Activated CD8-positive, alpha-beta memory T cell treated with anti-CD3 and anti-CD28 coated beads, Interleukin-2, amount 10 ng/mL, durations not matched to agents 7 days and 5 days (primary cell): ENCODE data around the gene HTR3A. TPM values are rescaled to one million over a fixed set of nuclear protein-coding genes. Genes with fewer than 3 reads are reported as not detected.

Source experiments
- ATAC-seq: fragments of 150-1000 bp; cut with Tn5 transposase; one replicate; pipeline ENCODE4 v1.10.0; 2021; ENCODE audit warnings: moderate library complexity
- CTCF ChIA-PET: fragments of 350-600 bp; sonication (Branson Sonifier 250); formaldehyde crosslinking; loops from one replicate; lab custom pipeline; 2021; ENCODE audit warnings: antibody characterized with exemption; lab: Charles Lee
- DNase-seq: peaks from one replicate; pipeline ENCODE4 v3.0.0-alpha.2; 2020
- H3K27ac Mint-ChIP-seq: one replicate; pipeline ENCODE4 v1.8.0; 2021; ENCODE audit warnings: mild to moderate bottlenecking, mixed read lengths
- H3K27me3 Mint-ChIP-seq: one replicate; pipeline ENCODE4 v1.8.0; 2021; ENCODE audit warnings: mixed read lengths
- H3K36me3 Mint-ChIP-seq: one replicate; pipeline ENCODE4 v1.8.0; 2021; ENCODE audit warnings: mild to moderate bottlenecking, mixed read lengths
- H3K4me1 Mint-ChIP-seq: one replicate; pipeline ENCODE4 v1.8.0; 2021; ENCODE audit warnings: mixed read lengths
- H3K4me3 Mint-ChIP-seq: one replicate; pipeline ENCODE4 v1.8.0; 2021; ENCODE audit warnings: mild to moderate bottlenecking, moderate library complexity, mixed read lengths
- H3K9me3 Mint-ChIP-seq: one replicate; pipeline ENCODE4 v1.8.0; 2022; ENCODE audit warnings: low read depth, mixed read lengths
- total RNA-seq, 2 experiments: library from RNA; stranded (reverse); gene quantifications; one replicate each; pipeline ENCODE4 v1.2.3, GENCODE V29; 2021

The HTR3A gene
- total RNA-seq, 2 experiments from 2014 or later, result not detected

- no peaks in the 10 kb centered on the region for H3K36me3 Mint-ChIP-seq
- H3K27ac Mint-ChIP-seq, result no peak overlapping the region
- H3K27me3 Mint-ChIP-seq, result peaks cover 37% of the 10 kb centered on the region
- no peak for DNase-seq
- no peak for ATAC-seq
- H3K4me3 Mint-ChIP-seq, result no peak overlapping the region
- H3K9me3 Mint-ChIP-seq, result no peaks in the 10 kb centered on the region
- peaks cover 3% of the 10 kb centered on the region for H3K4me1 Mint-ChIP-seq
- CTCF ChIA-PET, result interaction anchor here (1.4 to 9.1 kb wide), 2 partner anchors 99 to 230 kb away, joined by 4 to 99 read pairs; no protein-coding TSS in a partner anchor
These were observed 58.2 kb downstream of the HTR3A start for GRCh38 chr11:114033066-114033465.

DNA sequence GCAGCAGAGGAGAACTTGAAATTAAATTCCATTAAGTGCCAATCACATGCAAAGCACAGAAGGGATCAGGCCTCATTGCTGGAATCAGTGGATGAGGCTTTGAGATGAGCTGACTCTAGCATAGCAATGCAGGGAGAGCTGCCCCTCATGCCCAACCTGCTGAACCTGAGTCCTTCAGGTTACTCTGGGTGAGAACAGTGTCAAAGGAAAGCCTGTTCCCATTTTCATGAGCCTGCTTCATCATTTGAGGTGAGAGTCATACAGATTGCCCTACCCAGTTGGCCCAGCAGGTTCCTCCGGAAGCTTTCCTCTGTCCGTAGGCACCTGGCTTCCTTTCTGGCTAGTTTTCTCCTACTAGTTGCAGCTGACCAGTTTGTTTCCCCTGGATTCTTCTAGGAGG is 58.7 kb downstream of the HTR3A start:
- Mint-ChIP-seq H3K27ac (no peak overlapping the region), H3K4me3 (no peak overlapping the region), H3K36me3 (no peaks in the 10 kb centered on the region), H3K27me3 (peaks cover 32% of the 10 kb centered on the region), H3K9me3 (no peaks in the 10 kb centered on the region), H3K4me1 (peaks cover 3% of the 10 kb centered on the region)
- DNase-seq (no peak), ATAC-seq (no peak)
- CTCF ChIA-PET, result interaction anchor here (1.4 to 9.1 kb wide), 2 partner anchors 98 to 229 kb away, joined by 4 to 99 read pairs; no protein-coding TSS in a partner anchor

GRCh38 chr11:114034956-114035355 is 60.0 kb downstream of the HTR3A start:
- Mint-ChIP-seq H3K27me3 (peaks cover 29% of the 10 kb centered on the region), H3K4me3 (no peak overlapping the region), H3K27ac (no peak overlapping the region), H3K36me3 (no peaks in the 10 kb centered on the region), H3K4me1 (peaks cover 3% of the 10 kb centered on the region), H3K9me3 (no peaks in the 10 kb centered on the region)
- ATAC-seq, result no peak
- CTCF ChIA-PET, result interaction anchor here (0.8 to 9.1 kb wide), 7 partner anchors 10 to 228 kb away, joined by 3 to 99 read pairs (median 5); no protein-coding TSS in a partner anchor
- no peak for DNase-seq

DNA sequence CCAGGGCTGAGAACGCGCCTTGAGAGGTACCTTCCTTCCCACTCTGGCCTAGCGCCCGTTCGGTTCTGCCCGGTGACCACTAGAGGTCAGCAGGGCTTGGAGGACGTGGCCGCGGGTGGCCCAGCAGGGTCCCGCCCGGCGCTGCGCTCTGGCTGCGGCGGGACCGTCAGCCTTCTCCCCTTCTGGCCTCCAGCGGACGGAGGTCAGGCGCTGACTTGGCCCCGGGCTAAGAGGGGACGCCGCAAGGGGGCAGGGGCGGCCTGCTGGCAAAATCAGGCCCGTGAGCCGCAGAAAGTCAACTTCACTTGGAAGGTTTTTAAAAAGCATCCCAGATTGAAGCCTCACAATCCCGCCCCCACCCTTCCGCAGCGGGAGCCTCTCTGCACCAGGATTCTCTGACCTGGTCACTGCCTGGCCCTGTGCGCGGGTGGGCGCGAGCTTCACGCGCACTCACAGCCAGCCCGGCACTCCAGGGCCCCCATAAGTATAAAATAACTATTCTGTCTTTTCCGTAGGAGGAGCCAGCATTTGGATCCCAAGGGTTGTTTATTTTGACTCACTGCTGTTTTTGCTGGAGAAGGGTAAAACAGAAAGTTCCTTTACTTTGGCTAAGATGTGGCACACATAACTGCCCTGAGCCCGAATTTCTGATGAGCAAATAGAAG is 61.4 kb downstream of the HTR3A start:
- ATAC-seq, result peak; percentile 81
- Mint-ChIP-seq H3K27ac (no peak overlapping the region), H3K4me3 (no peak overlapping the region), H3K36me3 (no peaks in the 10 kb centered on the region), H3K27me3 (peaks cover 25% of the 10 kb centered on the region), H3K9me3 (no peaks in the 10 kb centered on the region), H3K4me1 (peaks cover 3% of the 10 kb centered on the region)
- CTCF ChIA-PET, result interaction anchor here (0.6 to 9.1 kb wide), 13 partner anchors 8 to 226 kb away, joined by 3 to 99 read pairs (median 4); no protein-coding TSS in a partner anchor
- peak; percentile 64 for DNase-seq

DNA sequence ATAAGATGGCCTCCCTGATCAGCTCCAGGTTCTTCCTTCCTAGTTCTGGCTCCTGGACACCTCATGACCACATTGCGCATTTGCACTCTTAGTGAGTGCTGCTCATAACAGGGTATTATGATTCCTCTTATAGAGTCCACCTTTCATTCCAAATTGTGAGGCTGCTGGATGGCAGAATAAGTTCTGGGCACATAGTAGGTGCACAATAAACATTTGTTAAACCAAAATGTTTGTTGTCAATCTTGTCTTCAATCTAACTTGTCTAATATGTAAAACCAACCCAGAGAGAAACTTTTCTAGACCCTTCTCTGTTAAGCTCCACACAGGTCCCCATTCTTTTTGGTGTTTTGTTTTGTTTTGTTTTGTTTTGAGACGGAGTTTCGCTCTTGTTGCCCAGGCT is 62.0 kb downstream of the HTR3A start:
- no peak for DNase-seq
- Mint-ChIP-seq H3K27ac (no peak overlapping the region), H3K4me3 (no peak overlapping the region), H3K9me3 (no peaks in the 10 kb centered on the region), H3K36me3 (no peaks in the 10 kb centered on the region), H3K27me3 (peaks cover 25% of the 10 kb centered on the region), H3K4me1 (peaks cover 3% of the 10 kb centered on the region)
- no peak for ATAC-seq
- CTCF ChIA-PET, result interaction anchor here (0.6 to 9.1 kb wide), 5 partner anchors 9 to 226 kb away, joined by 3 to 99 read pairs (median 3); no protein-coding TSS in a partner anchor

GRCh38 chr11:114039551-114039950 is 64.6 kb downstream of the HTR3A start:
- ATAC-seq, result no peak
- CTCF ChIA-PET, result interaction anchor here (1.2 to 9.1 kb wide), 2 partner anchors 211 to 223 kb away, joined by 3 to 99 read pairs; no protein-coding TSS in a partner anchor
- Mint-ChIP-seq H3K27ac (no peak overlapping the region), H3K4me3 (no peak overlapping the region), H3K9me3 (no peaks in the 10 kb centered on the region), H3K36me3 (no peaks in the 10 kb centered on the region), H3K27me3 (peaks cover 22% of the 10 kb centered on the region), H3K4me1 (peaks cover 13% of the 10 kb centered on the region)
- DNase-seq, result no peak

Other genes starting within 250 kb of the HTR3A start
- gene ZW10, start 201.4 kb upstream of the HTR3A start, total RNA-seq, result 10 to 100 TPM; 17.3 to 20.8 TPM
- not detected for gene CLDN25, start 195.3 kb upstream of the HTR3A start, total RNA-seq
- gene USP28, start 99.5 kb upstream of the HTR3A start, total RNA-seq, result 10 to 100 TPM; 50.5 to 65.1 TPM
- not detected for gene HTR3B, start 70.3 kb upstream of the HTR3A start, total RNA-seq
- gene ZBTB16, start 84.6 kb downstream of the HTR3A start, total RNA-seq, result 1 to 10 TPM; 3.2 to 3.9 TPM